ENCODE measurements around the gene CSH1.
A peak's percentile ranks its signal among the peaks of the same experiment; 100 is the strongest.

DNA sequence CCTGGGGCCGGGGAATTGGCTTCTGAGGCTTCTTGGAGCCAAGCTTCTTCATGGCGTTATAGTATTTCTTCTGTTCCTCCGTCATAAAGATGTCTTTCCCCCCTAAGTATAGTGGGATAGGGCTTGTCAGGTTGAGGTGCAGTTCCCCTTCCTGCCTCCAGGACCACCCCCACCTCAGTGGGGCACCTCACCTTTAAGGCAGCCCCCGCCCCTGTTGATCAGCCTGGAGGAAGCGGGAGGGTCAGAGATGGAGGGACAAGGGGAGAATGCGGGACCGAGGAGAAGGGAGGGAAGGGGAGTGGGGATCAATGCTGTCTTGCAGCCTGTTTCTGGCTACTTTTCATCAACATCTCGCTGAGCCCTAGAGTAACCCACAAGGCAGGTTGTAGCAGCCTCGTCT, 47.4 kb upstream of the CSH1 start:
- TF ChIP-seq, protein P1, sequence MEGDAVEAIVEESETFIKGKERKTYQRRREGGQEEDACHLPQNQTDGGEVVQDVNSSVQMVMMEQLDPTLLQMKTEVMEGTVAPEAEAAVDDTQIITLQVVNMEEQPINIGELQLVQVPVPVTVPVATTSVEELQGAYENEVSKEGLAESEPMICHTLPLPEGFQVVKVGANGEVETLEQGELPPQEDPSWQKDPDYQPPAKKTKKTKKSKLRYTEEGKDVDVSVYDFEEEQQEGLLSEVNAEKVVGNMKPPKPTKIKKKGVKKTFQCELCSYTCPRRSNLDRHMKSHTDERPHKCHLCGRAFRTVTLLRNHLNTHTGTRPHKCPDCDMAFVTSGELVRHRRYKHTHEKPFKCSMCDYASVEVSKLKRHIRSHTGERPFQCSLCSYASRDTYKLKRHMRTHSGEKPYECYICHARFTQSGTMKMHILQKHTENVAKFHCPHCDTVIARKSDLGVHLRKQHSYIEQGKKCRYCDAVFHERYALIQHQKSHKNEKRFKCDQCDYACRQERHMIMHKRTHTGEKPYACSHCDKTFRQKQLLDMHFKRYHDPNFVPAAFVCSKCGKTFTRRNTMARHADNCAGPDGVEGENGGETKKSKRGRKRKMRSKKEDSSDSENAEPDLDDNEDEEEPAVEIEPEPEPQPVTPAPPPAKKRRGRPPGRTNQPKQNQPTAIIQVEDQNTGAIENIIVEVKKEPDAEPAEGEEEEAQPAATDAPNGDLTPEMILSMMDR (conservative IDR thresholded peaks at IDR 0.05 in 1 of 2, IDR thresholded peaks at IDR 0.05 in 1 of 2; ENCODE audit: low read depth in 1 of 2, low read length in 2 of 2): peak in 1 of 2 donors; percentile 13
- TF ChIP-seq EZH2 (IDR thresholded peaks at IDR 0.05; ENCODE audit: low read length, missing control alignments): no peak
